Stimulated activated naive CD8-positive, alpha-beta T cell treated with anti-CD3 and anti-CD28 coated beads, Interleukin-15, Interleukin-2, amounts not matched to agents 100 ng/mL and 50 ng/mL, for 24 hours (primary cell): ENCODE results near the gene MLIP.

Source experiments
- H3K27ac Mint-ChIP-seq: one replicate; pipeline ENCODE4 v1.8.0; 2021; ENCODE audit warnings: mild to moderate bottlenecking, mixed read lengths
- H3K27me3 Mint-ChIP-seq: one replicate; pipeline ENCODE4 v1.8.0; 2021; ENCODE audit warnings: mixed read lengths
- H3K36me3 Mint-ChIP-seq: one replicate; pipeline ENCODE4 v1.8.0; 2021; ENCODE audit warnings: low read depth, mixed read lengths
- H3K4me1 Mint-ChIP-seq: one replicate; pipeline ENCODE4 v1.8.0; 2021; ENCODE audit warnings: low read depth, mixed read lengths
- H3K4me3 Mint-ChIP-seq: one replicate; pipeline ENCODE4 v1.8.0; 2021; ENCODE audit warnings: mild to moderate bottlenecking, mixed read lengths
- H3K9me3 Mint-ChIP-seq: one replicate; pipeline ENCODE4 v1.8.0; 2021; ENCODE audit warnings: mixed read lengths

MLIP gene

GRCh38 chr6:54142889-54143519 lies 31.8 kb downstream of the MLIP start:
- H3K27me3 Mint-ChIP-seq, result no peaks in the 10 kb centered on the region
- H3K27ac Mint-ChIP-seq, result no peak overlapping the region
- H3K9me3 Mint-ChIP-seq, result peaks cover under 1% of the 10 kb centered on the region
- H3K4me3 Mint-ChIP-seq, result no peak overlapping the region
- H3K4me1 Mint-ChIP-seq, result no peaks in the 10 kb centered on the region
- no peaks in the 10 kb centered on the region for H3K36me3 Mint-ChIP-seq

- no peaks in the 10 kb centered on the region for H3K4me1 Mint-ChIP-seq
- H3K36me3 Mint-ChIP-seq, result no peaks in the 10 kb centered on the region
- H3K9me3 Mint-ChIP-seq, result no peaks in the 10 kb centered on the region
- H3K27ac Mint-ChIP-seq, result no peak overlapping the region
- no peaks in the 10 kb centered on the region for H3K27me3 Mint-ChIP-seq
- no peak overlapping the region for H3K4me3 Mint-ChIP-seq
These were observed 40.6 kb downstream of the MLIP start for GRCh38 chr6:54151861-54152260.

GRCh38 chr6:54156650-54157250 lies 45.5 kb downstream of the MLIP start:
- Mint-ChIP-seq H3K36me3 (no peaks in the 10 kb centered on the region), H3K27me3 (no peaks in the 10 kb centered on the region), H3K4me1 (no peaks in the 10 kb centered on the region)

GRCh38 chr6:54157405-54157804 lies 46.2 kb downstream of the MLIP start:
- Mint-ChIP-seq H3K4me3 (no peak overlapping the region), H3K27ac (no peak overlapping the region), H3K27me3 (no peaks in the 10 kb centered on the region), H3K4me1 (no peaks in the 10 kb centered on the region), H3K9me3 (no peaks in the 10 kb centered on the region), H3K36me3 (no peaks in the 10 kb centered on the region)

More at GRCh38 chr6:54156650-54157250, 45.5 kb downstream of the MLIP start:
- Mint-ChIP-seq H3K9me3 (no peaks in the 10 kb centered on the region), H3K27ac (no peak overlapping the region), H3K4me3 (no peak overlapping the region)

GRCh38 chr6:54173089-54173488 lies 61.8 kb downstream of the MLIP start:
- H3K9me3 Mint-ChIP-seq, result peaks cover 7% of the 10 kb centered on the region
- no peaks in the 10 kb centered on the region for H3K27me3 Mint-ChIP-seq
- no peaks in the 10 kb centered on the region for H3K4me1 Mint-ChIP-seq
- H3K27ac Mint-ChIP-seq, result no peak overlapping the region
- H3K4me3 Mint-ChIP-seq, result no peak overlapping the region
- H3K36me3 Mint-ChIP-seq, result no peaks in the 10 kb centered on the region

- no peak overlapping the region for H3K4me3 Mint-ChIP-seq
- H3K27me3 Mint-ChIP-seq, result no peaks in the 10 kb centered on the region
- peaks cover 9% of the 10 kb centered on the region for H3K9me3 Mint-ChIP-seq
These were observed 67.9 kb downstream of the MLIP start for GRCh38 chr6:54179152-54179551.

GRCh38 chr6:54183616-54184015 lies 72.4 kb downstream of the MLIP start:
- Mint-ChIP-seq H3K27ac (no peak overlapping the region), H3K27me3 (no peaks in the 10 kb centered on the region), H3K36me3 (no peaks in the 10 kb centered on the region), H3K9me3 (peaks cover 9% of the 10 kb centered on the region), H3K4me3 (no peak overlapping the region), H3K4me1 (no peaks in the 10 kb centered on the region)

More at GRCh38 chr6:54179152-54179551, 67.9 kb downstream of the MLIP start:
- no peak overlapping the region for H3K27ac Mint-ChIP-seq
- H3K36me3 Mint-ChIP-seq, result no peaks in the 10 kb centered on the region
- H3K4me1 Mint-ChIP-seq, result no peaks in the 10 kb centered on the region

GRCh38 chr6:54185885-54186284 lies 74.6 kb downstream of the MLIP start:
- Mint-ChIP-seq H3K9me3 (no peaks in the 10 kb centered on the region), H3K4me1 (no peaks in the 10 kb centered on the region), H3K36me3 (no peaks in the 10 kb centered on the region), H3K4me3 (no peak overlapping the region), H3K27me3 (no peaks in the 10 kb centered on the region), H3K27ac (no peak overlapping the region)

- Mint-ChIP-seq H3K27me3 (no peaks in the 10 kb centered on the region), H3K27ac (no peak overlapping the region)
These were observed 77.6 kb downstream of the MLIP start for GRCh38 chr6:54188846-54189245.

GRCh38 chr6:54191461-54191860 lies 80.2 kb downstream of the MLIP start:
- no peak overlapping the region for H3K4me3 Mint-ChIP-seq
- H3K4me1 Mint-ChIP-seq, result no peaks in the 10 kb centered on the region
- H3K27ac Mint-ChIP-seq, result no peak overlapping the region
- no peaks in the 10 kb centered on the region for H3K9me3 Mint-ChIP-seq
- no peaks in the 10 kb centered on the region for H3K36me3 Mint-ChIP-seq
- no peaks in the 10 kb centered on the region for H3K27me3 Mint-ChIP-seq

More at GRCh38 chr6:54188846-54189245, 77.6 kb downstream of the MLIP start:
- no peaks in the 10 kb centered on the region for H3K36me3 Mint-ChIP-seq
- H3K4me3 Mint-ChIP-seq, result no peak overlapping the region
- H3K4me1 Mint-ChIP-seq, result no peaks in the 10 kb centered on the region
- H3K9me3 Mint-ChIP-seq, result no peaks in the 10 kb centered on the region

- H3K4me1 Mint-ChIP-seq, result no peaks in the 10 kb centered on the region
These were observed 81.8 kb downstream of the MLIP start for GRCh38 chr6:54192993-54193392.

GRCh38 chr6:54193560-54193959 lies 82.3 kb downstream of the MLIP start:
- no peaks in the 10 kb centered on the region for H3K36me3 Mint-ChIP-seq
- H3K9me3 Mint-ChIP-seq, result no peaks in the 10 kb centered on the region
- no peak overlapping the region for H3K4me3 Mint-ChIP-seq
- H3K27me3 Mint-ChIP-seq, result no peaks in the 10 kb centered on the region
- H3K27ac Mint-ChIP-seq, result no peak overlapping the region
- no peaks in the 10 kb centered on the region for H3K4me1 Mint-ChIP-seq

More at GRCh38 chr6:54192993-54193392, 81.8 kb downstream of the MLIP start:
- no peak overlapping the region for H3K27ac Mint-ChIP-seq
- no peaks in the 10 kb centered on the region for H3K36me3 Mint-ChIP-seq
- H3K27me3 Mint-ChIP-seq, result no peaks in the 10 kb centered on the region
- no peaks in the 10 kb centered on the region for H3K9me3 Mint-ChIP-seq
- H3K4me3 Mint-ChIP-seq, result no peak overlapping the region

GRCh38 chr6:54194067-54194466 lies 82.8 kb downstream of the MLIP start:
- no peaks in the 10 kb centered on the region for H3K4me1 Mint-ChIP-seq
- no peak overlapping the region for H3K27ac Mint-ChIP-seq
- no peak overlapping the region for H3K4me3 Mint-ChIP-seq
- H3K9me3 Mint-ChIP-seq, result no peaks in the 10 kb centered on the region
- H3K27me3 Mint-ChIP-seq, result no peaks in the 10 kb centered on the region
- no peaks in the 10 kb centered on the region for H3K36me3 Mint-ChIP-seq

- Mint-ChIP-seq H3K27me3 (no peaks in the 10 kb centered on the region), H3K27ac (no peak overlapping the region), H3K36me3 (no peaks in the 10 kb centered on the region), H3K4me3 (no peak overlapping the region), H3K4me1 (no peaks in the 10 kb centered on the region), H3K9me3 (no peaks in the 10 kb centered on the region)
These were observed 84.4 kb downstream of the MLIP start for GRCh38 chr6:54195637-54196036.

- no peaks in the 10 kb centered on the region for H3K27me3 Mint-ChIP-seq
- no peaks in the 10 kb centered on the region for H3K4me1 Mint-ChIP-seq
- H3K36me3 Mint-ChIP-seq, result no peaks in the 10 kb centered on the region
- no peaks in the 10 kb centered on the region for H3K9me3 Mint-ChIP-seq
- H3K27ac Mint-ChIP-seq, result no peak overlapping the region
- no peak overlapping the region for H3K4me3 Mint-ChIP-seq
These were observed 85.7 kb downstream of the MLIP start for GRCh38 chr6:54196905-54197304.

- no peaks in the 10 kb centered on the region for H3K4me1 Mint-ChIP-seq
- no peaks in the 10 kb centered on the region for H3K9me3 Mint-ChIP-seq
- no peaks in the 10 kb centered on the region for H3K27me3 Mint-ChIP-seq
- no peak overlapping the region for H3K27ac Mint-ChIP-seq
- no peak overlapping the region for H3K4me3 Mint-ChIP-seq
- no peaks in the 10 kb centered on the region for H3K36me3 Mint-ChIP-seq
These were observed 86.9 kb downstream of the MLIP start for GRCh38 chr6:54198134-54198533.
